ENCODE results near the gene GSG1L. TPM values are rescaled to one million over a fixed set of nuclear protein-coding genes. Genes with fewer than 3 reads are reported as not detected.

The GSG1L gene
- total RNA-seq, 1 donor from 2014 or later = 1.4 TPM

GRCh38 chr16:27749946-27750345 lies 313.6 kb downstream of the GSG1L start:
- H3K27me3 Mint-ChIP-seq = no peaks in the 10 kb centered on the region
- TF ChIP-seq CTCF (conservative IDR thresholded peaks at IDR 0.05) = no peak
- peaks cover 28% of the 10 kb centered on the region for H3K36me3 Mint-ChIP-seq
- H3K27ac Mint-ChIP-seq = no peak overlapping the region
- H3K9me3 Mint-ChIP-seq = peaks cover 5% of the 10 kb centered on the region
- no peak for DNase-seq (ENCODE audit: extremely low spot score, unreplicated experiment)
- no peak overlapping the region for H3K4me3 Mint-ChIP-seq
- H3K4me1 Mint-ChIP-seq (ENCODE audit: unreplicated experiment) = peaks cover 24% of the 10 kb centered on the region

- H3K27ac Mint-ChIP-seq = no peak overlapping the region
- TF ChIP-seq CTCF (conservative IDR thresholded peaks at IDR 0.05) = no peak
- peaks cover 24% of the 10 kb centered on the region for H3K4me1 Mint-ChIP-seq (ENCODE audit: unreplicated experiment)
- H3K4me3 Mint-ChIP-seq = no peak overlapping the region
- peaks cover 24% of the 10 kb centered on the region for H3K36me3 Mint-ChIP-seq
- no peaks in the 10 kb centered on the region for H3K27me3 Mint-ChIP-seq
- H3K9me3 Mint-ChIP-seq = peaks cover 6% of the 10 kb centered on the region
- DNase-seq (ENCODE audit: extremely low spot score, unreplicated experiment) = no peak
These were observed 314.0 kb downstream of the GSG1L start for GRCh38 chr16:27749547-27749875.

- DNase-seq (ENCODE audit: extremely low spot score, unreplicated experiment) = no peak
These were observed 314.5 kb downstream of the GSG1L start for GRCh38 chr16:27748868-27749546.

GRCh38 chr16:27747946-27748345 lies 315.6 kb downstream of the GSG1L start:
- no peak for DNase-seq (ENCODE audit: extremely low spot score, unreplicated experiment)
- Mint-ChIP-seq H3K4me3 (peak overlapping the region; percentile 37), H3K27me3 (no peaks in the 10 kb centered on the region), H3K36me3 (peaks cover 26% of the 10 kb centered on the region), H3K9me3 (peaks cover 6% of the 10 kb centered on the region), H3K4me1 (ENCODE audit: unreplicated experiment) (peaks cover 24% of the 10 kb centered on the region), H3K27ac (peak overlapping the region; percentile 56)
- TF ChIP-seq CTCF (conservative IDR thresholded peaks at IDR 0.05) = no peak

More at GRCh38 chr16:27748868-27749546, 314.5 kb downstream of the GSG1L start:
- H3K27ac Mint-ChIP-seq = peak overlapping the region; percentile 54
- no peak overlapping the region for H3K4me3 Mint-ChIP-seq
- H3K36me3 Mint-ChIP-seq = peaks cover 24% of the 10 kb centered on the region
- no peaks in the 10 kb centered on the region for H3K27me3 Mint-ChIP-seq
- TF ChIP-seq CTCF (conservative IDR thresholded peaks at IDR 0.05) = peak; percentile 47
- H3K4me1 Mint-ChIP-seq (ENCODE audit: unreplicated experiment) = peaks cover 24% of the 10 kb centered on the region
- H3K9me3 Mint-ChIP-seq = peaks cover 6% of the 10 kb centered on the region

- peaks cover 30% of the 10 kb centered on the region for H3K36me3 Mint-ChIP-seq
- no peak for DNase-seq (ENCODE audit: extremely low spot score, unreplicated experiment)
- no peak for TF ChIP-seq CTCF (conservative IDR thresholded peaks at IDR 0.05)
- peak overlapping the region; percentile 65 for H3K27ac Mint-ChIP-seq
- peaks cover 24% of the 10 kb centered on the region for H3K4me1 Mint-ChIP-seq (ENCODE audit: unreplicated experiment)
- H3K9me3 Mint-ChIP-seq = peaks cover 6% of the 10 kb centered on the region
- H3K4me3 Mint-ChIP-seq = no peak overlapping the region
- no peaks in the 10 kb centered on the region for H3K27me3 Mint-ChIP-seq
These were observed 317.2 kb downstream of the GSG1L start for GRCh38 chr16:27746076-27746855.
